Activated CD8-positive, alpha-beta memory T cell treated with anti-CD3 and anti-CD28 coated beads for 48 hours (primary cell): Measurements from ENCODE around the gene TMEM26.

Experiments
- DNase-seq, 3 experiments: peaks; one replicate each; pipeline ENCODE4 v3.0.0-alpha.2; 2020; ENCODE audit warnings: low read depth in 2 of 3, low spot score in 2 of 3

Gene TMEM26

DNA sequence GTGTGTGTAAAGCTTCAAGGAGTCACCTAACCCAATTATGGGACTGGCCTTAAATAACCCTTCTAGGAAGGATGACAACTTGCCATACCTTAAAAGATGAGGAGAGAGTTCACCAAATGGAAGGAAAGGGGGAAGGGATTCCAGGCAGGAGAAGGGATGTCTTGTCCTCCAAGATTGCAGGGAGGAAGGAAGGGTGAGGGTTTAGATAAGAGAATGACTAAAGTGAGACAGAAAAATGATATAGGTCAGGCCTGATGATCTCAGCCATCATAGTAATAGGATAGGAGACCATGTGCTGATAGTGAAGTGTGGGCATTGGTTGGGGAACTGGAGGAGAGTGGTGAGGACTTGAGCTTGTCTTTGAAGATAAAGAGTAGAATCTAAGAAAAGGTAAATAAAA lies 7.7 kb upstream of the TMEM26 start:
- DNase-seq: no peak

DNA sequence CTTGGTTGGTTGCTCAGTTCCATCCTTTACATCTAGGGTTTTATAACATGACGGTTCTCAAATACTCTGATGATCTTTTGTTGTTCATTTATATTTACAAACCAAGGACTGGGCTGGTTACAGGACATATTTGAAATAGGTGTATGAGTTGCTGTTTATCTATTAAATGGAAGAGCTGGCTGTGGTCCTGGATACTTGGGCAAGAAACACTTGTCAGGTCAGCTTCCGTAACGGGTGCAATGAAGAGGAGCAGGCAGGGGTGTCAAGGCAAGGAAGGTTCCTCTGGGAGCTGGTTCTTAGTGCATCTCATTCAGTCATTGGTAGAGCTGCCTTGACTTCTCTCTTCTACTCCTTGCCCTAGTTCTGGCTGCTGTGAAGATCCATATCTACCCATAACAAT lies 4.8 kb upstream of the TMEM26 start:
- DNase-seq: no peak

DNA sequence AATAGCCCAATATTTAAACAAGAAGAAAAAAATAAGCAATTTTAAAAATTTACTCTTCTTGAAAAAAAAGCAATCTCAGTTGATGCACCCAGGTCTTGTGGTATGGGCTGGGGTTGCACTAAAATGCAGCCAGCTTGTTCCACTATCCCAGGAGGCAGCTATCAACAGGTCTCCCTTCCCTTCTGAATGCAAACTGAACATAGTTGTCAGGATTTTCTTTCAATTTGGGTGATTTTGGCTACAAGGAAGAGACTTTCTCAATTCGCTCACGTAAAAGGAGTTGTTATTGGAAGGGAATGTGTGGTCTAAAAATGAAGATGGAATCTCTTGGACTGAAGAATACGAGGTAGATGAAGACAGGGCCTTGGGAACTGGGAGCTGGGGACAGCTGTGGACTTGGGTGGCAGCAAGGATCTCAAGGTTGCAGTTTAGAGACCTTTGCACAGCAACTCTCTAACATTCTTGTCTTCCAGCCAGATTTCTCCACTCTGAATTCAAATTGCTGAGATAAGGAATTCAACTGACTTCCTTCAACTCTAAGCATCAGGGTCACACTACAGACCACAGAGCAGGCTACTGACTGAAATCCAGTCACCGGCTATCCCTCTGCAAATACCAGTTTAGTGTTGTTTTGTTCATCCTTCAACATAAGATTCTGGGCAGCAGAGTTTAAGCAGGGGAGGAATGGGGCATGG lies 3.1 kb upstream of the TMEM26 start:
- no peak for DNase-seq

DNA sequence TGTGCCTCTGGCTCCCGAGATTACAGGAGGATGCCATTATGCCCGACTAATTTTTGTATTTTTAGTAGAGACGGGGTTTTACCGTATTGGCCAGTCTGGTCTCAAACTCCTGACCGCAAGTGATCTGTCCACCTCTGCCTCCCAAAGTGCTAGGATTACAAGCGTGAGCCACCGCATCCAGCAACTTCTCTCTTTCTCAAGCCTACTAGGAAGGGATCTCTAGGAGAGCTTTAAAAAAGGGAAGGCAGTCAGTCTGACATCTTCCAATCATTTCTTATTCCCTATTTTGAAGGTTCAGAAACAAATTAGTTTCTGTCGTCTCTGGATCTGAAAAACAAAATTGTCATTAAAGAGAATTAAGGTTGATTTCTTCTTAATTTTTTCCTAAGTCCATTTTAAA lies 2.5 kb upstream of the TMEM26 start:
- no peak for DNase-seq

DNA sequence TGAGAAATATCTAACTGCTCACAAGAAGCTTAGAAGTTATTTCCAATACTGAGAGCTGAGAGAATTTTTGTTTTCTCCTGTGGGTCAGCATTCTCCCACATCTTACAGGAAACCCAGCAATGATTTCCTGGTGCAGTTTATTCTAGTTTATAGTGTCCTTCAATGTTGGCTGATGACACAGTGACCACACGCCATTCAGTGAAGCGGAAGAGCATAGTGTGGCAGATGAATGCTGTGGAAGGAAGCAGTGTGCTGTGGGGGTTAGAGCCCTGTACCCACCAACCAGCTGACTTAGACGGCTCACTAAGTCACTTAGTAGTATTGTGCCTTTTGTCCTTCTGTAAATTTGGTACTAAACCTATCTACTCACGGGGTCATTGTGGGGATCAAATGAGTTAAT lies 1.4 kb upstream of the TMEM26 start:
- no peak for DNase-seq

DNA sequence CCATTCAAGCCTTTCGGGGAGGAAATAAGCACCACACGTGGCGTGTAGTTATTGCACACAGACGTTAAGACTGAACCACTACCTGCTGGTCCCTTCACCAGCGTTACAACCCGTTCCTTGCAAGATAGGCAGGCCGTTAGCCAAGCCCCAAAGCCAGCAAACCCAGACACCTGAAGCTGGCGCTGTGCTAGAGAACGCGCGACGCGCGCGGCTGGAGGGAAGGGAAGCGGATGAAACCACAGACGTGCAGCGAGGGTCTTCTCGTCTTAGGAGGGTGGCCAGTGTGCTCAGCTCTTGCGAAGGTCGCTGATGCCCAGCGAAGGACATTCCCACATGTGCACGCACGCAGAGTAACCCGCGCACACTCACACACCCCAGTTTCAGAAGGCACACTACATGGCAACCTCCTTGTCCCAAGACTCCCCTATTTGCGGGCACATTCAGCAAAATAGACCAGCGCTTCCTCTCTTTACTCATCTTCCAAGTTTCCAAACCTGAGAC lies 980 bp downstream of the TMEM26 start:
- no peak for DNase-seq

DNA sequence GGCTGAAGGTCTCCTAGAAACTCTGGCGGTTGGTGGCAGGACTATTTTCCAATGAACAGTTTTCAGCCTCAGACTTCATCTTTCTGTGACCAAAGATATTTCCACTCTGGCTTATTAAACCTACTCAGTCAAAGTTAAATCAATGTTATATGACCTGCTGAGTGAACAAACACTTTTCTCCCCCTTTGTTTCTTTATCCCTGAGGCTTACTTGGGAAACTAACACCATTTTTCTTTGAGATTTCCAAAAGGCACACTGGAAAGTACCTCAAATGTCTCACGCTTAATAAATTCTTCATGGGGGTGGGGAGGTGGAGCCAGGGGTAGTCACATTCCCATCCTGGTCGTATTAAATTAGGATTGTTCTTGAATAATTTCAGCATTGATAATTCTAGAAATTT lies 1.8 kb downstream of the TMEM26 start:
- no peak for DNase-seq

DNA sequence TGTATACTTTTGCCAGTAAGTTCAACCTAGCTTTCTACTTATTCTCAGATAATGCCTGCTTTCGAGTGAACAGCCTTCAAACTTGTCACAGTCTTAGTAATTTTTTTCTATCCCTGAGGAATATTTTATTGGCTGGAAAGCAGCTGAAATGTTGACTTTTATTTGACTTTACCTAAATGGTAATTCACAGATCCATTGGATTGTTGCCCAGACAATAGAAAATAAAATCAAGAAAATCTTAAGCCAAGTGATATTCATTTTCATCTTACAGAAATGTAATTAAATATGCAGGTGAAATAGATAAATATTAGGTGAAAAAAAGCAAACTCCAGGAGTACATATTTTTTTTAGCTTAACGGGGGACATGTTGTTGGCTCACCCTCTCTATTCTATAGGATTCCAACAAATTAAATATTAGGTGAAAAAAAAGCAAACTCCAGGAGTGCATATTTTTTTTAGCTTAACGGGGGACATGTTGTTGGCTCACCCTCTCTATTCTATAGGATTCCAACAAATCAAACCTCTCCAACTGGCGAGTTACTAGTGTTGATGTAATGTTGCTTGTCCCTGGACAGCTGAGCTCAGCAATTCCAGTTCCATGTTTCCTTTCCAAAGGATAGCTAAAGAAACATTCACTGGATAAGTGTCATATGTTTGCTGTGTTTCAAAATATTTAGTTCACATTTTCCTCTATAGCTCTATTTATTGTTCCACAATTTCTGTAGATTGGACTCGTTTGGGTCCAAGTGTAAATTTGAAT lies 4.2 kb downstream of the TMEM26 start:
- no peak for DNase-seq

DNA sequence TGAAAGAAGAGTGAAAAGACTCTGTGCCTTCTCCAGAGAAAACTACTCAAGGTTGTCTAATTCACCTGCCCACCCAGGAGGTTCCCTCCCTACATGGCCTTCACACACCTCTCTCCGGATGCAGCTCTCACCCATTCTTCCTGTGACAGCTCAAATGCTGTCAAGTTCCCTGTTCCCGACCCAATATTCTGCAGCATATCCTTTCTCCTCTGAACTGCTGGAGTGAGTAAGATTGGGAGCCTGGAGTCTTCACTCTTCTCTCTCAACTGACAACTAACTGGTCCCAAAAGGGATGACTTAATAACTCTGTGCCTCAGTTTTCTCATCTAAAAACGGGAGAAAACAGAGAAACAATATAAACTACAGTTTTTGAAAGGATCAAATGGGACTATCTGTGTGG lies 5.1 kb downstream of the TMEM26 start:
- DNase-seq: no peak

DNA sequence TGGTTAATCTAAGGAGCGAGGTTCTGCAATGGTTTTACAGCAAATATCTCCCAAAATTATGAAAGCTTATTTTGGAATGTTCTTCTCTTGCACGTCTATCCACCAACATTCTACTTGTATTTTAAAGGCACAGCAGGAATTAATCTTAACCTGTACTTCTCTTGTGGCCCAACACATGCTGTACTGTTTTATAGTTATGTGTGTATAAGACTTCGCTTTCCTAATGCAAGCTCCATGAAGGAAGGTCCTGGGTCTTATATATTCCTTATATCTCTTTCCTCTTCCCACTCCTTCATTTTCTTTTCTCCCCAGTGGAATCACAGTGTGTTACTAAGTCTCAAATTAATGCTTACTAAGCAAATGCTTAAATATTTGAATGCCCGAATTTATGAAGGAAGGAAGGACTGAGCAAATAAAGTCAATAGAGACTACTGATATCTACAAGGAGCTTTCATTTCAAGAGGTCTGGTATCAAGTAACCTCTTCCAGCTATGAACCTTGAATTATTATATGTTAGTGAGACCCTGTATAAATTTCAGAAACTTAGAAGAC lies 14.0 kb downstream of the TMEM26 start:
- DNase-seq: no peak

DNA sequence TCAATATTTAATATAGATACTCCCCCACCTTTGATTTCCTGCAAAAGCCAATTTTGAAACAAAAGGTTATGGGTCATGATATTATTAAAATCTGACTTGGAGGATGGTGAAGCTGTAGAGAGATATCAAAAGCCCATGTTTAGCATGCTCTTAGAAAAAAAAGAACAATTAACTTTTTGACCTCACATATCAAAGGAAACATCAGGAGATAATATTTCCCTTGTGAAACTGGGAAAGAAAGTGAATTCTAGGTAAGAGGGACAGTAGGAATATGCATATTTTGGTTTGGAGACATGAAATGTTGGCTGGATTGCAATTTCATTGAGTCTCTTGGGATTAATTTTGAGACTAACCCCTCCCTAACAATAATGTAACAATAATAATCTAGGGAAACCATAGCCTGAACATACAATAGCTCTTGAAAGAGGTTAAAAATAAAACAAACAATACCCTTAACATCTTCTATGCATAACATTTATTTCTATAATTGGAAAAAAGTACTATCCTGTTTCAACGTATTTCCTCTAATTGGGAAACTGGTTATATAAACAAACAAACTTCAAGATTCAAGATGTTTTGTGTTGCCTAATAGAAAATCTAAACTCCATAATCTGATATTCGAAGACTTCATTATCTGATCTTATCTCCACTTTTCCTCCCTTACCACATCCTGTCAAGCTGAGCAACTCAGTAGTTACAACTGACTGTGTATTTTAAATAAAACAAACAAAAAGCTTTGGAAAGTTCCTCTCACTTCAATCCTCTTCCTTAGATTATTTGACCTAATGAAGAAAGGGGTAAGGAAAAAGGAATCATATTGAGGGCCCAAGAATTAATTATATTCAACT lies 14.8 kb downstream of the TMEM26 start:
- DNase-seq: no peak

DNA sequence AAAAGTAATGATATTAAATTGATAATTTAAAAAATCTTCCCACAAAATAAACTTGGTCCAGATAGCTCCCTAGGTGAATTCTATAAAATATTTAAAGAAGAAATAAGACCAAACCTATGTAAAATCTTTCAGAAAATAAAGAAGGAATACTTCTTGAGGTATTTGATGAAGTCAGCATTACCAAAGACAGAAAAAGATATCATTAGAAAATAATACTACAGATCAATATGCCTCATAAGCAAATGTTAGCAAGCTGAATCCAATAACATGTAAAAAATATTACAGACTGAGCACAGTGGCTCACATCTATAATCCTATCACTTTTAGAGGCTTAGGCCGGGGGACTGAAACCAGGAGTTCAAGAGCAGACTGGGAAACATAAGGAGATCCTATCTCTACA lies 30.0 kb downstream of the TMEM26 start:
- no peak for DNase-seq

DNA sequence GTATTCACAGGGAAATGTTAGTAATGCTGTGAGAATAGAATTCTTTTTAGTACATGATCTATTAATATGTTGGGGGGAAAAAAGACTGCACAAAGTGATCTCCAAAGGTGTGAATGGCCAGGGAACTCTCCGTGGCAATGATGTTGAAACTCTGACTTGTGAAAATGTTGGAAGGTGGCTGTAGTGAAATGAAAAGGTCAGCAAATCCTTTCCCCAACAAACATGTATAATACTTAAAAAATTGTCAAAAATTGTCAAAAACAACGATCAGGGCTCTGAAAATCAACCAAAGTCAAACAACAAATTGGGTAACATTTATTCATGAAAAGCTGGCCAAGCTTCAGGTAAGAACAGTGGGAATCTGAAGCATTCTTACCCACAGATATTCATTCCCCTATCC lies 35.5 kb downstream of the TMEM26 start:
- no peak for DNase-seq

DNA sequence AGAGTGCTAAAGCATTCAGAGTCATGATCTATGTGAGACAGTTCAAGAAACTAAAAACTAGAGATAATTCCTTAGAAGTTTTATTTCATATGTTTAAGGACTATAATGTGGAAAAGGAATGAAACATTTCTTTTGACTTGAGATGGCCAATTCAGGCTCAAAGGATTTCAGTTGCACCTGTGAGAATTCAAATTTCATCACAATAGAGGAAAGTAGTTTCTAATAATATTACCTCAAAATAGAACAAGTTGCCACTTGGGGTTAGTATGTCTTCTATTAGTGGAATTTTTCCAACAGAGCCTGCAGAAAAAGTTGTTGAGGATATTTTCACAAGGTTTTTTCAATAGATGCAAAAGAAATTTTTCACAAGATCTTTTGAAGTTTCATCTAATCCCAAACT lies 37.4 kb downstream of the TMEM26 start:
- DNase-seq: no peak

DNA sequence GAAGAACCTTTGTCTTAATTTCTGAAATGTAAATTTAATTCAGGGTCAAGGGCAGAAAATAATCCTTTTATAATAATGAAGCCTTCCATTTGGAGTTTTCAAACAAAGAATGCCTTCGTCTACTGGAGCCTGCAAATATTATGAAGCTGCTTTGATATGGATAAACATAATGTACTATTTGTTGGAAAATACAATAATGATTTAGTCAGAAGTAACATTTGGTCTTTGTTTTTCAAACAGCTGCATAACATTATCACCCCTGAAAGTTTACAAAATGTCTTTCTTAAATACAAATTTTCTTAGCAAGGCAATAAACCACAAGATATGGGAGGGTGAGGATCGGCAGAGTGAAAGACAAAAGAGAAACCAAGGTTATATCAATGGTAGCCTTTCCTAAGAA lies 41.5 kb downstream of the TMEM26 start:
- no peak for DNase-seq

DNA sequence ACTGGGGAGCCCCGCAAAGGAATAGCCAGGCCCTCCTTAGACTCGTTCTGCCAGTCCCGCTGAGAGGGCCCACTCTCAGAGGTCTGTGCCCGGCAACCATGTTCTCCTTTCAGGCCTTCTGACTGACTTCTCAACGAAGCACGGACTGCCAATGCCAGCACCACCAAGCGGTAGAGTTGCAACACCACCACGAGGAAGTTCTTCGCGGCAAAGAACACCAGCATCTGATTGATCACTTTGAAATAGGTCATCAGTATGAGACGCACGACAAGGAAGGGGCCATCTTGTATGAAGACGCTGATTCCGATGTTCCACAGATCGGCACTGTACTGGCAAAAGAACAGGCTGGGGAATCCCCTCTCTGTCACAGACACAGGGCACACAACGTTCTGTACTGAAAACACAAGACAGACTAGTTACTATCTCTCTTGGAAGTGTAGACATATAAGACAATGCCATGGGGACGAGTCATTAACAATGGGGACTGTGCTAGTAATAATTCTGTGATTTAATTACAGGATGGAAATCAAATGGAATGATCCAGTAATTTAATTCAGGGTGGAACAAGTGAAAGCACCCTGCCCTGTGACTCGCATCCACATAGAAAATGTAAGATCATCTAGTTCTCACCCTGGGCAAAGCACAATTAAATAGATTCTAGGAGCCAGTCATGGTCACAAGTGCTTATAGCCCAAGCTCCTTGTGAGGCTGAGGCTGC lies 42.7 kb downstream of the TMEM26 start:
- no peak for DNase-seq

DNA sequence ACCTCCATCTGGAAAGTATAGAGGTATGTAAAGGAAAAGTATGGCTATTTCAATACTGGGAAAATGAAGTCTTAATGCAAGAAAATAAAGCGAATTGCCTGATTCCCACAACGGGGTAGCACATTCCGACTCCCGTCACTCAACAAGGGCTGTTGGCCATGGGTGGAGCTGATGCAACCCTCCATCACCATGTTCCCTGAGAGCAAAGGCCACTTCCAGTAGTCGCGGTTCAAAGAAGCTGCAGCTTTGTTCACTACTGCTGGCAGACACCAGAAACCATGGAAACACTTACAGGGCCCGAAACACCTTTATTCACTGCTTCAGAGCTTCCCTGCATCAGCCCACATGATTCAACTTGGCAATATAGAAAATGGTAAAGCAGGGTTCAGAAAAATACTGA lies 44.0 kb downstream of the TMEM26 start:
- no peak for DNase-seq

DNA sequence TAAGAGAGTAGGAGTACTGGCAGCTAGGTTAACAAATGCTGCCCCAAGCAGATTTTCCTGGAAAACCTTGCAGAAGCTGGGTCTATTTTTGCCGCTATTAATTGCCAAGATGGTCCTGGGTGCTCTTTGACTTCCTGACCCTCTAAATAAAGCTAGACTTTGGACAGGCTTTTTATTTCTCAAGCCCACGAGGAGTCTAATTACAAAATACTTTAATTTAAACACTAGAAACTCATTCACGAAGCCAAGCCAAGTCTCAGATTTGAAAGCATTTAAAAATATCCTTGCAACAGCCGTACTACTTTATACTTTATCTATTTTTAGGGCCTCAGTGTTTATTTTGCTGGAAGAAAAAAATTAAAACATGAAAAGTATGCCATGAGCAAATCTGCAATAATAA lies 45.1 kb downstream of the TMEM26 start:
- DNase-seq: no peak

DNA sequence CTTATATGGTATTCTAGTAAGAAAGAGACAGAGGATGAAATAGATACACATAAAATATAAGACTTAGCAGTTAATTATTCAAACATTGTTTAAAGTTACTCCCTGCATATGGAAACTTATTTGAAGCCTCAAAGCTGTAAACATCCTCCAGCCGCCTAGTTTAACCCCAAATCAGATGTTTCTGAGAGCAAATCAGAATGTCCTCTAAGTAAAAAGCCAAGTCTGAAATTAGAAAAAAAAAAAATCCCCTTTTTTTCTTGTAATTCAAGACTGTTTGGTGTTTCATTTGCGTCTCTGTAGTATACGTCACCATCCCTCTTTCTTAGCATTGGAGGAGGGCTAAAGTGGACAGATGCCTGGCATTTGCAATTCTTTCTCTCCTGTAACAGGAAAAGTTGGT lies 46.4 kb downstream of the TMEM26 start:
- DNase-seq: no peak

DNA sequence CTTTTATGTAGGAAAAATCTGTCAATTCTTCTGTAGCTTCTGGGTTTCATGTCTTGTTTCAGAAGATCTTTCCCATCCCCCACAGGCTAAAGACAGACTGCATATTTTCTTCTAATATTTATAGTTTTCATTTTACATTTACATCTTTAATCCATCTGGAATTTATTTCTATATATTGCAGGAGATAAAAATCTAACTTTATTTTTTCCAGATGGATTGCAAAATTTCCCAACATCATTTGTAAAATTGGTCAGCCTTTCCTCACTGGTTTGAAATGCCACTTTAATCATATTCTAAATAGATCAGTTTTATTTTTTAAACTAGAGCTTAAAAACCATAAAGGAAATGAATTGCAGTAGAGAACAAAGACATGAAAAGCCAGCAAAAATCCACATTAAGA lies 46.9 kb downstream of the TMEM26 start:
- DNase-seq: no peak

DNA sequence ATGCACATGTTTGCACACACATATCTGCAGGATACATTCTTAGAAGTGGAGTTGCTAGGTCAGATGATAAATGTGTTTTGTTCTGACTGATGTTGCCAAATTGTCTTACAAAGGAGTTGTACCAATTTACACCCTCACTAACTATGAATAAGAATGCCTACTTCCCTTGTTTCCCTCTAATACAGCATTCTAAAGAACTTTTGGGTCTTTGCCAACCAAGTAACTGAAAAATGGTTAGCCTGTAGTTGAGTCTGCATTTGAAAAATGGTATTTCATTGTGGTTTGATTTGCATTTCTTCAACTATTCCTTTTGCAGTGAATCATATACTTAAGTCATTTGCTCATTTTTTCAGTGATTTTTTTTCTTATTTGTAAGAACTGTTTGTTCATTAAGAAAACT lies 48.4 kb downstream of the TMEM26 start:
- no peak for DNase-seq
